ENCODE measurements around the gene NOS1AP.

GRCh38 chr1:162383516-162383915 is 314.0 kb downstream of the NOS1AP start:
- TF ChIP-seq POLR2AphosphoS5 (IDR thresholded peaks at IDR 0.05; ENCODE audit: low read depth, low read length) (no peak), POLR2A (IDR thresholded peaks at IDR 0.05; ENCODE audit: low read depth, low read length) (no peak)
